GM23338 (cell line): ENCODE results near the gene SRSF3. TPM values are rescaled to one million over a fixed set of nuclear protein-coding genes. Genes with fewer than 3 reads are reported as not detected.

Source experiments
- ATAC-seq: fragments of 200-7000 bp; cut with Tn5 transposase; 3 replicates; pipeline ENCODE4 v1.9.1; 2020
- DNase-seq: peaks from one replicate; pipeline ENCODE4 v3.0.0-alpha.2; 2015; ENCODE audit warnings: low spot score
- H2AFZ ChIP-seq: fragments of 200-600 bp; sonication (generic); 2 replicates; pipeline ENCODE4 v1.8.0; 2016; ENCODE audit warnings: antibody characterized with exemption, mild to moderate bottlenecking, moderate library complexity
- H3F3A ChIP-seq: fragments of 200-600 bp; sonication (generic); replicated peaks from 2 replicates; pipeline ENCODE4 v1.8.0; 2017; ENCODE audit warnings: antibody characterized with exemption, mixed run types, low read depth
- H3K27ac ChIP-seq: fragments of 200-600 bp; sonication (generic); 2 replicates; pipeline ENCODE4 v1.6.1; 2016; ENCODE audit warnings: low read depth
- H3K27me3 ChIP-seq: fragments of 200-600 bp; sonication (generic); 2 replicates; pipeline ENCODE4 v1.8.0; 2016; ENCODE audit warnings: mild to moderate bottlenecking, mixed run types, moderate library complexity; ENCODE audit not compliant: insufficient read depth
- H3K36me3 ChIP-seq: fragments of 200-600 bp; sonication (generic); 2 replicates; pipeline ENCODE4 v1.8.0; 2016; ENCODE audit warnings: mild to moderate bottlenecking; ENCODE audit not compliant: insufficient read depth
- H3K4me1 ChIP-seq: fragments of 200-600 bp; sonication (generic); 2 replicates; pipeline ENCODE4 v1.8.0; 2016; ENCODE audit warnings: mild to moderate bottlenecking, moderate library complexity; ENCODE audit not compliant: insufficient read depth
- H3K4me2 ChIP-seq: fragments of 200-600 bp; sonication (generic); 2 replicates; pipeline ENCODE4 v1.7.1; 2017; ENCODE audit warnings: mixed run types
- H3K4me3 ChIP-seq: fragments of 200-600 bp; sonication (generic); 2 replicates; pipeline ENCODE4 v1.6.1; 2016; ENCODE audit warnings: mixed run types
- H3K79me2 ChIP-seq: fragments of 200-600 bp; sonication (generic); replicated peaks from 2 replicates; pipeline ENCODE4 v1.8.0; 2017; ENCODE audit warnings: mild to moderate bottlenecking; ENCODE audit not compliant: insufficient read depth
- H3K9me2 ChIP-seq: fragments of 200-600 bp; sonication (generic); 2 replicates; pipeline ENCODE4 v1.8.0; 2017; ENCODE audit not compliant: insufficient read depth
- H4K20me1 ChIP-seq: fragments of 200-600 bp; sonication (generic); replicated peaks from 2 replicates; pipeline ENCODE4 v1.8.0; 2017; ENCODE audit warnings: mild to moderate bottlenecking; ENCODE audit not compliant: insufficient read depth
- H3K27ac Mint-ChIP-seq: 2 replicates; pipeline ENCODE4 v1.8.0; 2020; ENCODE audit warnings: inconsistent platforms, mild to moderate bottlenecking, moderate library complexity, mixed read lengths
- H3K27me3 Mint-ChIP-seq: 3 replicates; pipeline ENCODE4 v1.8.0; 2022; ENCODE audit warnings: low read depth, mild to moderate bottlenecking, moderate library complexity, mixed read lengths, inconsistent platforms; ENCODE audit not compliant: insufficient read depth, poor library complexity
- H3K36me3 Mint-ChIP-seq: 3 replicates; pipeline ENCODE4 v1.8.0; 2021; ENCODE audit warnings: low read depth, mild to moderate bottlenecking, inconsistent platforms, moderate library complexity, mixed read lengths
- H3K4me1 Mint-ChIP-seq: 3 replicates; pipeline ENCODE4 v1.8.0; 2020; ENCODE audit warnings: mild to moderate bottlenecking, inconsistent platforms, mixed read lengths
- H3K4me3 Mint-ChIP-seq: 3 replicates; pipeline ENCODE4 v1.8.0; 2021; ENCODE audit warnings: moderate library complexity, mild to moderate bottlenecking, inconsistent platforms, mixed read lengths
- H3K9me3 Mint-ChIP-seq: 3 replicates; pipeline ENCODE4 v1.8.0; 2020; ENCODE audit warnings: moderate library complexity, mild to moderate bottlenecking, inconsistent platforms, mixed read lengths
- CREB1 ChIP-seq: fragments of 250-450 bp; sonication (Bioruptor Pico); IDR thresholded peaks from 2 replicates; pipeline ENCODE4 v1.5.0; 2020; ENCODE audit warnings: low read depth, mild to moderate bottlenecking, moderate library complexity
- EZH2 ChIP-seq: fragments of 200-600 bp; sonication (generic); IDR thresholded peaks from one replicate; pipeline ENCODE4 v1.8.0; 2017; ENCODE audit warnings: antibody characterized with exemption, mild to moderate bottlenecking, low read depth; ENCODE audit not compliant: unreplicated experiment
- EZH2phosphoT487 ChIP-seq: fragments of 200-600 bp; sonication (generic); IDR thresholded peaks from one replicate; pipeline ENCODE4 v1.8.1; 2018; ENCODE audit warnings: antibody characterized with exemption; ENCODE audit not compliant: unreplicated experiment
- JUNB ChIP-seq: IDR thresholded peaks from one replicate; pipeline ENCODE4 v1.6.1; 2016; ENCODE audit warnings: antibody characterized with exemption; ENCODE audit not compliant: unreplicated experiment
- NANOG ChIP-seq: IDR thresholded peaks from 2 replicates; pipeline ENCODE4 v1.6.1; 2016; ENCODE audit warnings: antibody characterized with exemption, borderline replicate concordance
- POLR2AphosphoS5 ChIP-seq: IDR thresholded peaks from 2 replicates; pipeline ENCODE4 v1.6.1; 2016; ENCODE audit warnings: antibody characterized with exemption, low read depth
- STAT1 ChIP-seq: IDR thresholded peaks from one replicate; pipeline ENCODE4 v1.6.1; 2016; ENCODE audit warnings: antibody characterized with exemption; ENCODE audit not compliant: unreplicated experiment
- ZNF331 ChIP-seq: fragments of 250-450 bp; sonication (Bioruptor Pico); IDR thresholded peaks from 2 replicates; pipeline ENCODE4 v1.5.0; 2020; ENCODE audit warnings: low read depth, mild to moderate bottlenecking, moderate library complexity
- polyA plus RNA-seq: library from polyadenylated mRNA; unstranded; fragments of >200 nt; fragmentation: Nextera tagmentation; extraction: Ambion mirVana; gene quantifications from 2 replicates; pipeline ENCODE4 v1.2.1, GENCODE V29; 2016
- total RNA-seq: library from RNA; depleted of rRNA; stranded (reverse); fragments of >200 nt; shearing (Covaris generic); gene quantifications from 2 replicates; pipeline ENCODE4 v1.2.3, GENCODE V29; 2014
- TF ChIP-seq, protein P1 (sequence below): IDR thresholded peaks from one replicate; pipeline ENCODE4 v1.6.1; 2018; ENCODE audit warnings: antibody characterized with exemption; ENCODE audit not compliant: unreplicated experiment
- TF ChIP-seq, protein P2 (sequence below), 2 experiments: fragments of 200-600 bp in 1 of 2; sonication (generic) in 1 of 2; conservative IDR thresholded peaks; 2 replicates each; pipeline versions ENCODE4 v1.5.1 to v1.6.1; 2016 to 2017; ENCODE audit warnings: antibody characterized with exemption in 2 of 2, low read depth in 2 of 2, mild to moderate bottlenecking in 2 of 2, moderate library complexity in 1 of 2
- TF ChIP-seq, protein P3 (sequence below): IDR thresholded peaks from 2 replicates; pipeline ENCODE4 v1.6.1; 2016; ENCODE audit warnings: antibody characterized with exemption

Gene SRSF3
- total and polyA plus RNA-seq, 2 experiments from 2014 or later = 436 to 655 TPM

- TF ChIP-seq, protein P1, sequence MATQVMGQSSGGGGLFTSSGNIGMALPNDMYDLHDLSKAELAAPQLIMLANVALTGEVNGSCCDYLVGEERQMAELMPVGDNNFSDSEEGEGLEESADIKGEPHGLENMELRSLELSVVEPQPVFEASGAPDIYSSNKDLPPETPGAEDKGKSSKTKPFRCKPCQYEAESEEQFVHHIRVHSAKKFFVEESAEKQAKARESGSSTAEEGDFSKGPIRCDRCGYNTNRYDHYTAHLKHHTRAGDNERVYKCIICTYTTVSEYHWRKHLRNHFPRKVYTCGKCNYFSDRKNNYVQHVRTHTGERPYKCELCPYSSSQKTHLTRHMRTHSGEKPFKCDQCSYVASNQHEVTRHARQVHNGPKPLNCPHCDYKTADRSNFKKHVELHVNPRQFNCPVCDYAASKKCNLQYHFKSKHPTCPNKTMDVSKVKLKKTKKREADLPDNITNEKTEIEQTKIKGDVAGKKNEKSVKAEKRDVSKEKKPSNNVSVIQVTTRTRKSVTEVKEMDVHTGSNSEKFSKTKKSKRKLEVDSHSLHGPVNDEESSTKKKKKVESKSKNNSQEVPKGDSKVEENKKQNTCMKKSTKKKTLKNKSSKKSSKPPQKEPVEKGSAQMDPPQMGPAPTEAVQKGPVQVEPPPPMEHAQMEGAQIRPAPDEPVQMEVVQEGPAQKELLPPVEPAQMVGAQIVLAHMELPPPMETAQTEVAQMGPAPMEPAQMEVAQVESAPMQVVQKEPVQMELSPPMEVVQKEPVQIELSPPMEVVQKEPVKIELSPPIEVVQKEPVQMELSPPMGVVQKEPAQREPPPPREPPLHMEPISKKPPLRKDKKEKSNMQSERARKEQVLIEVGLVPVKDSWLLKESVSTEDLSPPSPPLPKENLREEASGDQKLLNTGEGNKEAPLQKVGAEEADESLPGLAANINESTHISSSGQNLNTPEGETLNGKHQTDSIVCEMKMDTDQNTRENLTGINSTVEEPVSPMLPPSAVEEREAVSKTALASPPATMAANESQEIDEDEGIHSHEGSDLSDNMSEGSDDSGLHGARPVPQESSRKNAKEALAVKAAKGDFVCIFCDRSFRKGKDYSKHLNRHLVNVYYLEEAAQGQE = no peak
- TF ChIP-seq STAT1 = no peak
- no peak for TF ChIP-seq EZH2phosphoT487
- no peak for TF ChIP-seq ZNF331 (CRISPR knock-in tag)
These were observed 49.0 kb downstream of the SRSF3 start (continued) for GRCh38 chr6:36642913-36643817.

- H2AFZ ChIP-seq = no peak overlapping the region
- Mint-ChIP-seq H3K4me1 (peaks cover 8% of the 10 kb centered on the region), H3K9me3 (no peaks in the 10 kb centered on the region; the same call in 2 of the 3 replicates), H3K36me3 (no peaks in the 10 kb centered on the region; the same call in 2 of the 3 replicates), H3K27me3 (peaks cover 4% of the 10 kb centered on the region), H3K27ac (no peak overlapping the region), H3K4me3 (no peak overlapping the region)
- no peak for DNase-seq
- no peaks in the 10 kb centered on the region for H3K79me2 ChIP-seq
- ATAC-seq = no peak
- H3K4me3 ChIP-seq = no peak overlapping the region
- H4K20me1 ChIP-seq = no peaks in the 10 kb centered on the region
- no peaks in the 10 kb centered on the region for H3K36me3 ChIP-seq
- H3F3A ChIP-seq = no peaks in the 10 kb centered on the region
- H3K4me1 ChIP-seq = peaks cover 4% of the 10 kb centered on the region; the same call in 1 of the 2 replicates
- no peak overlapping the region for H3K4me2 ChIP-seq
- H3K27ac ChIP-seq = no peak overlapping the region
- no peaks in the 10 kb centered on the region for H3K9me2 ChIP-seq
- H3K27me3 ChIP-seq = no peaks in the 10 kb centered on the region
- TF ChIP-seq EZH2phosphoT487 (no peak), STAT1 (no peak), ZNF331 (CRISPR knock-in tag) (no peak), JUNB (no peak), NANOG (no peak), EZH2 (no peak), POLR2AphosphoS5 (no peak), CREB1 (CRISPR knock-in tag) (no peak)
- TF ChIP-seq, protein P2, sequence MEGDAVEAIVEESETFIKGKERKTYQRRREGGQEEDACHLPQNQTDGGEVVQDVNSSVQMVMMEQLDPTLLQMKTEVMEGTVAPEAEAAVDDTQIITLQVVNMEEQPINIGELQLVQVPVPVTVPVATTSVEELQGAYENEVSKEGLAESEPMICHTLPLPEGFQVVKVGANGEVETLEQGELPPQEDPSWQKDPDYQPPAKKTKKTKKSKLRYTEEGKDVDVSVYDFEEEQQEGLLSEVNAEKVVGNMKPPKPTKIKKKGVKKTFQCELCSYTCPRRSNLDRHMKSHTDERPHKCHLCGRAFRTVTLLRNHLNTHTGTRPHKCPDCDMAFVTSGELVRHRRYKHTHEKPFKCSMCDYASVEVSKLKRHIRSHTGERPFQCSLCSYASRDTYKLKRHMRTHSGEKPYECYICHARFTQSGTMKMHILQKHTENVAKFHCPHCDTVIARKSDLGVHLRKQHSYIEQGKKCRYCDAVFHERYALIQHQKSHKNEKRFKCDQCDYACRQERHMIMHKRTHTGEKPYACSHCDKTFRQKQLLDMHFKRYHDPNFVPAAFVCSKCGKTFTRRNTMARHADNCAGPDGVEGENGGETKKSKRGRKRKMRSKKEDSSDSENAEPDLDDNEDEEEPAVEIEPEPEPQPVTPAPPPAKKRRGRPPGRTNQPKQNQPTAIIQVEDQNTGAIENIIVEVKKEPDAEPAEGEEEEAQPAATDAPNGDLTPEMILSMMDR (conservative IDR thresholded peaks at IDR 0.05; ENCODE audit: low read depth in 2 of 2) = no peak
- TF ChIP-seq, protein P3, sequence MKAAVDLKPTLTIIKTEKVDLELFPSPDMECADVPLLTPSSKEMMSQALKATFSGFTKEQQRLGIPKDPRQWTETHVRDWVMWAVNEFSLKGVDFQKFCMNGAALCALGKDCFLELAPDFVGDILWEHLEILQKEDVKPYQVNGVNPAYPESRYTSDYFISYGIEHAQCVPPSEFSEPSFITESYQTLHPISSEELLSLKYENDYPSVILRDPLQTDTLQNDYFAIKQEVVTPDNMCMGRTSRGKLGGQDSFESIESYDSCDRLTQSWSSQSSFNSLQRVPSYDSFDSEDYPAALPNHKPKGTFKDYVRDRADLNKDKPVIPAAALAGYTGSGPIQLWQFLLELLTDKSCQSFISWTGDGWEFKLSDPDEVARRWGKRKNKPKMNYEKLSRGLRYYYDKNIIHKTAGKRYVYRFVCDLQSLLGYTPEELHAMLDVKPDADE = no peak
- TF ChIP-seq, protein P1 = no peak
These were observed 49.8 kb downstream of the SRSF3 start for GRCh38 chr6:36643977-36644376.
